GM19468 (cell line): ENCODE results near the gene PAFAH1B1.

Source experiments
- ATAC-seq: cut with Tn5 transposase; IDR thresholded peaks from one replicate; pipeline ENCODE4 v1.9.1; 2021; ENCODE audit warnings: mild to moderate bottlenecking, moderate library complexity, moderate number of reproducible peaks; ENCODE audit not compliant: unreplicated experiment; ENCODE audit errors: extremely low read depth

The PAFAH1B1 gene

DNA sequence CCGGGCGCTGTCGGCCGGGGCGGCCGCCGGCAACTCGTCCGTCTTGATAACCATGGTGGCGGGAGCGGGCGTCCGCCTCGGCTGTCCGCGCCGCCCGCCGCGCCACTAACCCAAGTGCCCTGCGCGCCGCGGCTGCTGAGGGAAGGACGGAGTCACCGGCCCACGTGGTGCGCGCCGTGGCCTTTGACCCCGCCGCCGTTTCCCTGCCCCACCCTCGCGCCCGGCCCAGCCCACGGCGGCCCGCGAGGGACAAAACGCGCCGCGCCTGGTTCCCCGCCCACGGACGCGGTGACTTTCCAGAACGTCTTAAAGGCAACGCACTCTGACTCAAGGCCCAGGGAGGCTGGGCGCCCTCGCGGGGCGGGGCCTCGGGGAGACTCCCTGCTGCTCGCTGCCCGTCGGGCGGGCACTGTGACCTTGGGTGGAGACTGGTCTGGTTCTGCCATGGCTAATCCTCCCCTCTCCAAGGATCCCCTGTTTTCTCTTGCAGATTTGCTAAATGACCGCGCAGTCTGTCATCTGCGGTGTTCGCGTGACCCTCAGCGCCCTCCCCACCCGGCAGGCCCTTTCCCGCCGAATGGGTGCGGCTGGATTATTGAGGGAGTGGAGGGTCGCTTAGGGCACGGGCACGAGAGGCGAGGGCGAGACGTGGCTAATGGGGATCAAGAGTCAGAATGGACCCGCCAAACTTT, 118.3 kb downstream of the PAFAH1B1 start, which contains the start of gene CLUH:
Gene CLUH (minus strand): TSS at position 157 of the 692 bp plus-strand sequence. CDS start 103 bp downstream, at position 54.
- peak; percentile 68 for ATAC-seq

DNA sequence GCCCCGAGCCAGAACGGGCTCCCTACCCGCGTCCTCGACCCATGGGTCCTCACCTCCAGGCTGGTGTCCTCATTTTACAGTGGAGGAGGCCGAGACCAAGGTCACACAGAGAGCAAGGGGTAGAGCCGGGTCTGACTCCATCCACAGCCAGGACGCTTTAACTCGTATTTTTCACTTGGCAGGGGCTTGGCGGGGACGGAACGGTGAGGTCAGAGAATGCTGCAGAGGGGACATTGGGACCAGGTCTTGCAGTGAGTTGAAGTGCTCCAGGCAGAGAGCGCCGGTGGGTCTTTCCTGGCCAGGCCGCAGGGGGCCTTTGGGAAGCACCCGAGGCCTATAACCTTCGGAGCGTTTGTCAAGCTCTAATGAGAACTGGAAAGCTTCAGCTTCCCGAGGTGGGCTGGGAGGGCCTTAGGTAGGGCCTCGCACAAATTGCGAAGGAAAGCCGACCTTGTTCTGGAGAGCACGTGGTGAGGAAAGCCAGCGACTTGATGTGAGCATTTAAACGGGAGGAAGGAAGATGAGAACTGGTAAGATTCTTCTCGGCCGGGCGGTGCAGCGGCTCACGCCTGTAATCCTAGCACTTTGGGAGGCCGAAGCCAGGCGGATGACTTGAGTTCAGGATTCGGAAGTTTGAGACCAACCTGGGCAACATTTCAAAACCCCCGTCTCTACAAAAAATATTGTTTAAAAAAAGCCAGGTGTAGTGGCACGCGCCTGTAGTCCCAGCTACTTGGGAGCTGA, 119.0 kb downstream of the PAFAH1B1 start:
- ATAC-seq: no peak

DNA sequence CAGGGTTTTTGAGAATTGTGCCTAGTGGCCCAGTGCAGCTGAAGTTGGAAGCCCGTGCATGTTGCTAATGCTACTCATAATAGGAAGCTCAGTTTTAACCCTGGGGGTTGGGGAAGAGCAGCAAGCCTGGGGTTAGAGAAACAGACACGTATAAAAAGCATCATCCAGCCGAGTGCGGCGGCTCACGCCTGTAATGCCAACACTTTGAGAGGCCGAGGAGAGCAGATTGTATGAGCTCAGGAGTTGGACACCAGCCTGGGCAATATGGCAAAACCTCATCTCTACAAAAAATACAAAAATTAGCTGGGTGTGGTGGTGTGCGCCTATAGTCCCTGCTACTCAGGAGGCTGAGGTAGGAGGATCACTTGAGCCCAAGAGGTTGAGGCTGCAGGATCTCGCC, 120.4 kb downstream of the PAFAH1B1 start:
- ATAC-seq: no peak

DNA sequence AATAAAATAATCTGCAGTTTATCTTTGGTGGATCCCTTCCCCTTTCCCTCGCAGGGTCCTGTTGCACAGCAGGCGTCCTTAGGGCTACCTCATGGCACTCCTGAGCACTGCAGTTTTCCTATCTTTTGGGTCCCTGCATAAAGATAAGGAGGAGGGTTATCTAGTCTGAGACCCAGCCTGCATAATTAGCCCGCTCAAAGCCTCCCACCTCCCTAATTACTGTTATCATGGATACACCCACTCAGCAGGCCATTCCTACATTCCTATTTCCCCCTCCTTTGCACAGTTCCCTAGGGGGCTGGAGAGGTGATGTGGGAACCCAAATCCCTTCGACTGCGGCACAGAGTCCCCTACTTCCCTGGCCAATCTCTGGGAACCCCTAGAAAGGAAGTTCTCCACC, 123.2 kb downstream of the PAFAH1B1 start:
- no peak for ATAC-seq

DNA sequence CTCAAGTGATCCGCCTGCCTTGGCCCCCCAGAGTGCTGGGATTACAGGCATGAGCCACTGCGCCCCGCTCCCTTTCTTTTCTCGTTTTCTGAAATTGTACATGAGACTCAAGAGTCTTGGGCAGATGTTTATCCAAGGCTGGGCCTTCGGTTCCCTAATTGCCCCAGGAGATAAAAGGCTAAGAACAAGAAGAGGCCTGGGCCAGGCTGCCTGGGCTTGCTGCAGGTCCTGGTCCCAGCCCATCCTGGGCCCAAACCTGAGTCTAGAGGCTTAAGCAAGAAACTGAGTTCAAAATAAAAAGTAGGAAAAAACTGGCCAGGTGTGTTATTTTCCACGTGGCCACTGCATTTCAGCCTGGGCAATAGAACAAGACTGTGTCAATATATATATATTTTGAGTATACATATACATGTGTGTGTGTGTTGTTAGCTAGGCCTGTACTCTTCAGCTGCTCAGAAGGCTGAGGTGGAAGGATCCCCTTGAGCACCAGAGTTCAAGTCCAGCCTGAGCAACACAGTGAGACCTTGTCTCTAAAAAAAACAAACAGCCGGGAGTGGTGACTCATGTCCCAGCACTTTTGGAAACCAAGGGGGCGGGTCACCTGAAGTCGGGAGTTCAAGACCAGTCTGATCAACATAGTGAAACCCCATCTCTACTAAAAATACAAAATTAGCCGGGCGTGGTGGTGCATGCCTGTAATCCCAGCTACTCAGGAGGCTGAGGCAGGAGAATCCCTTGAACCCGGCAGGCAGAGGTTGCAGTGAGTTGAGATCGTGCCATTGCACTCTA, 124.9 kb downstream of the PAFAH1B1 start:
- no peak for ATAC-seq

DNA sequence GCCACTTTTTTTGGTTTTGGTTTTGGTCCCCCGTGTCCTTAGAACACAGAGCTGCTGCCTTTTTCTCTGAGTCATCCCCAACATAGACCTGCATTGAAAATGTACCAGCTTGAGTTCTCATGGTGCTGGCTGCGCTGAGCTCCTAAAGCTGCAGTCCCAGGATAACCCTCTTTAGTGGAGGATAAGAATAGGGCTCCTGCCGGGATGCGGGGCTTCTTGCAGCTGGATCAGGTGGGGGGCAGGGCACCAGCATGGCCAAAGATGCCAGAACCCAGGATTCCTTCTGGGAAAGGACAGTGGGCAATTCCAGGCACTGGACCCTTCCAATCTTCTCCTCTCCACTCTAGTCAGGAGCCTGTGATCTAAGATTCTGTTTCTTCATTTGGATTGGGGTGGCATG, 126.4 kb downstream of the PAFAH1B1 start:
- no peak for ATAC-seq

DNA sequence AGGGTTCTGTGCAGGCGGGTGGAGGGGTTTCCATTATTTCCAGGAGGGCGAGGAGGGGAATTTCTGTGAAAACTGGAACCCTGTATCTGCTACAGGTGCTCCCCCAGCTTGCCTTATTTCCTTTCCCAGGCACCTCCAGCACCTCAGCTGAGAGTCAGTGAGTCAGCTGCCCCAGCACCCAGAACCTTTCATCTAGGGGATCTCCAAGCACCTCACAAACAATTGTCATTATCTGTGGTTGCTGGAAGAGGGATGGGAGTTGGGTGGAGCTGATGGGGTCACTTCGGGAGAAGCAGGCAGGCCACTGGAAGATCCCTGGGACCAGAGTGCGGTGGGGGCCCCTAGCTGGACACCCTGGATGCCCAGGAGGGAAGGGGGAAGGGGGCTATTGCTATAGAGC, 128.1 kb downstream of the PAFAH1B1 start:
- ATAC-seq: no peak

DNA sequence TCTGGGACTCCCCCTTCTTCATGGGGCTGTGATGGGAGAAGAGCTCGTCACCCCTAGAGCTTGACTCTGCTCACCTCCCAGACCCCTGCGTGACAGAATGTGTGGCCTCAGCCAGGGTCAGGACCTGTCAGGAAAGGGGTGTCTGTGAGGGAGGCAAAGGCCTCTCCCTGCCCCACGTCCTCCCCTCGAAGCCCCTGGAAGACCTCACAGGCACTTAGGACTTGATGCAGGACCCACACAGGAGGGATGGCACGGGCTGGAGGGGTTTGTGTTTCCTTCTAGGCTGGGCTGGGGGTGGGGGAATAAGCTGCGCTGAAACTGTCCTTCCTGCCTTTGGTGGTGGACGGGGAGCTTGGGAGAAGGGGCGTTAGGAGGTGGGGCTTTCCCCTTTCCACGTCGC, 129.2 kb downstream of the PAFAH1B1 start:
- ATAC-seq: no peak

DNA sequence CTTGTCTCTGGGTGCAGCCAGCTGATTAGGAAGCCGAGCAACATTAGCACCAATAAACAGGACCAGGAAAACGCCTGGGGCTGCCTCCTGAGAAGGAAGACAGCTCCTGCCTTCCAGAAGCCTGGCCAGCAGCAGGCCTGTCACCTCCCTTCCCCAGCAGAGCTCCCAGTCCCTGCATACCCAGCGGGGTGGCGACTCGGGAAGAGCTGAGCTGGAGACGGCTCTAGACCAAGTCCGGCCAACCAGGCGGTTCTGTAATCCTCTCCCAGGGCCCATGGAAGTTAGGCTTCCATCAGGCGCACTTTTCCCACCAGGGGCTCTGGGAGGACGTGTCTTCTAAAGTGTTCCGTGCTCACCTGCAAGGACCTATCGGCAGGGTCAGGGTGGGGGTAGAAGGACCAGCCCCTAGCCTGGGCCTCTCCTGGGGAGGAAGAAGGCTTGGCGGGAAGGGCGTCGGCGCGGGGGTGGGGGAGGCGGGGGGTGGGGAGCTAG, 130.1 kb downstream of the PAFAH1B1 start:
- ATAC-seq: no peak

DNA sequence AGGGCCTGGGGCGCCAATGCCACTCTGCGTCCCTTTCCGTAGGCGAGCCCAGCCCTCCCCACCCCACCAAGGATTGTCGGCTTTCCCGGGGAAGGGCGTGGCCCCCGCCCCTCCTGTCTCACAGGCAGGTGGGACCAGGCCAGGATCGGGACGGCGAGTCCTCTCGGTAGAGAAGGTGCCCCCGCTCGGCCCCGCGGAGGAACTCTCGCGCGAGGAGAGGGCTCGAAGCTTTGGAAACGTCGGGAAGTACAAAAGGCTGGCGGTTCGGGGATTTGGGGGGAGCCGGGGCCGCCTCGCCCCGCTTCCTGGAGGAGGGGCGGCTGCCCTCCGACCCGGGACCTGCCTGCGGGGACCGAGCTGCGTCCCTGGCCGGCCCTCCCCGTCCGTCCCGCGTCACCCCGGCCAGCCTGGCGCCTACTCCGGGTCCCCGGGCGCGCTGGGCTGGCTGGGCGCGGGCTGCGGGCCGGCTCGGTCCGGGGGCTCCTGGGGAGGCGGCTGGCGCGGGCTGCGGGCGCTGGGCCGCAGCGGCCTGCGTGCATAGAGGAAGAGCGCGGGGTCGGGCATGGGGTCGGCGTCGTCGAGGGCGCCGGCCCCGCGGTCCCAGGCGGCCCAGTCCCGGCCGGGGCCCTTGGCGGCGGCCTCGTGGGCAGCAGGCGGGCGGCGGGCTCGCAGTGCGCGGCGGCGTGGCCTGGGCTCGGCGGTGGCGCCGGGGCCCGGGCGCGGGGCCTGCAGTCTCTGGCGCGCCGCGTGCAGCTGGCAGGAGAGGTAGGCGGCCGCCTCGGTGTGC, 130.7 kb downstream of the PAFAH1B1 start:
- ATAC-seq: no peak

DNA sequence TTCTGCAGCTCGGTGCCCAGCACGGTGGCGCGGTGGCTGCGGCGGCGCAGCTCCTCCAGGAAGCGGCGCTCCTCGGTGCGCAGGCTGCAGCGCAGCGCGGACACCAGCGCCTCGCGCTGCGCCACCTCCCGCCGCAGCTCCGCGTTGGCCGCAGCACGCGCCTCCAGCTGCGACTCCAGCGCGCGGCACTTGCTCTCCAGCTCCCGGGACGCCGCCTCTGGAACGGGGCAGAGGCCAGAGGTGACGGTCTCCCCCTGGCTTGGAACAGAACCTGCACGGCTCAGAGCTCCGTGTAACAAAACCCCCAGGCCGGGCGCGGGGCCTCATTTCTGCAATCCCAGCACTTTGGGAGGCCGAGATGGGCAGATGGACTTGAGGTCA, 131.3 kb downstream of the PAFAH1B1 start:
- ATAC-seq: no peak

DNA sequence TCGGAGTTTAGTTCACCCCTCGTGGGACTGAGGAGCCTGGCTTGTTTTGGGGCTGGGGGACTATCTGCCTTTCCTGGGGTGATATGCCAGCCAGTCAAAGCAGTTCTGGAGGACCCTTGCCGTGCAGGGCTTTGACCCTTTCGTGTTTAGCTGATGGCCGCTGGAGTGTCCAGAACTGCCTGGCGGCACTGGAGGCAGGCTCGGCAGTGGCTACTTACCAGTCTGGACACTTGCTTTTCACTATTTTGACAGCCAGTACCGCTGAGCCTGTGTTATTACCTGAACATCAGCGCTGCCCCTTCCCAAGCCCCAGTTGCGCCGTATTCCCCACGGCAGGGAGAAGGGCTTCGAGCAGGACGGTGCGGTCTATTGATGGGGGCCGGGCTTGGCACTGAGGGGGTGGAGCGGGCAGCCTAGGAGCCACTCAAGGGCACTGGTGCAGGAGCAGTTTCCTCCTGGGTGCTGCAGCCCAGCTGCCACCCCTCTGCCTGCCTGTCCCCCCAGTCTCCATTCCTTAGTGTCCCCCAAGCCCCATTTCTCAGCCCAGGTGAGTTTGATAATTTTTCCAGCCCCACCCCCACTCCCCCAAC, 137.4 kb downstream of the PAFAH1B1 start:
- ATAC-seq: no peak

DNA sequence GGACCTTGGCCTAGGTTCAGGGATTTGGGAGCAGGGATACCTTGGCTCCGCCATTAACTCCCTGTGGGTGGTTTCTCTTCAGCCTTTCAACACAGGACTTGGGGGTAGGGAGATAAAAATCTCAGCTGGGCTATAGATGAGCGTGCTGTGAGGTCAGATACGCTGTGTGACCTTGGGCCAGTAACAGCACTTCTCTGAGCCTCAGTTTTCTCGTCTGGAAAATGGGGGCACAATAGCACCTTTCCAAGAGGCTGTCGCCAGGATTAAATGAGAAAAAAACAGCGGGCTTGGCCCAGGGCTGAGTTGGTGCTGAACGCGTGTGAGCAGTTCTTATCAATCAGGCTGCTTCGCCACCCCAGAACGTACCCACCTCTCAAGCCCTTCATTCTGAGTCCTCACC, 138.4 kb downstream of the PAFAH1B1 start:
- no peak for ATAC-seq

DNA sequence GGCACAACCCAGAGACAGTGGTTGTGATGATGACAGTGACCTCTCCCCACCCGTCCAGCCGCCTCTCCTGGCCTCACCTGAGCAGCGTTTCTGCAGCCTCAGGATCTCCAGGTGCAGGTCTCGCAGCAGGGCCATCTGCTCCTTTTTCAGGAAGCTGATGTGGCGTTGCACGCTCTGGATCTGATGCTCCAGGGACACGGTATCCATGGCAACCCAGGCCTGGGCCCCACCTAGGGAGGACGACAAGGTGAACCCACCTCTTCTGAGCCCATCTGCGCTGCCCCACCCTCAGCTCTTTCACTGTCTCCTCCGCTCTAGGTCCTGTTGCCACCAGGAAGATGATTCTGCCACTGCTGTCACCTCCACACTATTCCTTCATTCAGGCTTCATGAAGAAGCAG, 141.5 kb downstream of the PAFAH1B1 start:
- ATAC-seq: no peak
